8988T (cell line): ENCODE data around the gene NPTX1.
A peak's percentile ranks its signal among the peaks of the same experiment; 100 is the strongest.

Source experiments
- DNase-seq: peaks from one replicate; pipeline ENCODE4 v3.0.0; 2011

NPTX1 gene

GRCh38 chr17:80441598-80442322 lies 34.6 kb downstream of the NPTX1 start:
- no peak for DNase-seq

GRCh38 chr17:80441133-80441578 lies 35.3 kb downstream of the NPTX1 start:
- DNase-seq: peak; percentile 69

- DNase-seq: no peak
Measured at GRCh38 chr17:80439499-80439898, 36.9 kb downstream of the NPTX1 start.

GRCh38 chr17:80438806-80439205 lies 37.6 kb downstream of the NPTX1 start:
- no peak for DNase-seq

GRCh38 chr17:80437532-80437931 lies 38.9 kb downstream of the NPTX1 start:
- no peak for DNase-seq

- no peak for DNase-seq
Measured at GRCh38 chr17:80433916-80434666, 42.3 kb downstream of the NPTX1 start.

- DNase-seq: no peak
Measured at GRCh38 chr17:80432961-80433550, 43.4 kb downstream of the NPTX1 start.

- DNase-seq: no peak
Measured at GRCh38 chr17:80432350-80432955, 44.0 kb downstream of the NPTX1 start.

- no peak for DNase-seq
Measured at GRCh38 chr17:80431246-80432195, 44.9 kb downstream of the NPTX1 start.

GRCh38 chr17:80430446-80431245 lies 45.8 kb downstream of the NPTX1 start:
- DNase-seq: no peak

GRCh38 chr17:80429356-80430275 lies 46.8 kb downstream of the NPTX1 start:
- no peak for DNase-seq

- DNase-seq: no peak
Measured at GRCh38 chr17:80428796-80429195, 47.6 kb downstream of the NPTX1 start.

- DNase-seq: no peak
Measured at GRCh38 chr17:80428363-80428762, 48.0 kb downstream of the NPTX1 start.

- DNase-seq: peak; percentile 7
Measured at GRCh38 chr17:80427366-80428282, 48.8 kb downstream of the NPTX1 start.

- peak; percentile 94 for DNase-seq
Measured at GRCh38 chr17:80426671-80427326, 49.6 kb downstream of the NPTX1 start.

GRCh38 chr17:80425835-80426426 lies 50.5 kb downstream of the NPTX1 start:
- DNase-seq: peak; percentile 4

- DNase-seq: peak; percentile 31
Measured at GRCh38 chr17:80424878-80425765, 51.3 kb downstream of the NPTX1 start.
